HG03064 (cell line): ENCODE results near the gene SPNS2.

Source experiments
- ATAC-seq: cut with Tn5 transposase; IDR thresholded peaks from one replicate; pipeline ENCODE4 v1.9.1; 2021; ENCODE audit warnings: low read depth; ENCODE audit not compliant: unreplicated experiment

SPNS2 gene

GRCh38 chr17:4584917-4585637 is 86.4 kb downstream of the SPNS2 start:
- no peak for ATAC-seq

GRCh38 chr17:4585638-4585994 is 86.9 kb downstream of the SPNS2 start:
- ATAC-seq = no peak

GRCh38 chr17:4586043-4586442 is 87.4 kb downstream of the SPNS2 start:
- ATAC-seq = no peak

GRCh38 chr17:4587195-4587594 is 88.5 kb downstream of the SPNS2 start:
- no peak for ATAC-seq

- no peak for ATAC-seq
These were observed 89.1 kb downstream of the SPNS2 start for GRCh38 chr17:4587803-4588202.

- ATAC-seq = no peak
These were observed 89.7 kb downstream of the SPNS2 start for GRCh38 chr17:4588391-4588790.
